Subcutaneous adipose tissue (tissue), 4 donors: ENCODE measurements around the gene EIF4B. TPM values are rescaled to one million over a fixed set of nuclear protein-coding genes. Genes with fewer than 3 reads are reported as not detected.

Experiments
- total RNA-seq, 4 donors: library from RNA; depleted of rRNA; stranded (reverse); fragments of >200 nt; gene quantifications; one replicate each; pipeline ENCODE4 v1.1.0, GENCODE V29; 2016
- TF ChIP-seq, protein P1 (sequence below): fragments of 450-650 bp; IDR thresholded peaks from one replicate; pipeline ENCODE4 v1.5.1; 2016; ENCODE audit warnings: low read depth, mild to moderate bottlenecking, control low read depth, antibody characterized with exemption, moderate library complexity

Gene EIF4B
- total RNA-seq, 4 donors from 2014 or later: 471 to 677 (median 528) TPM

DNA sequence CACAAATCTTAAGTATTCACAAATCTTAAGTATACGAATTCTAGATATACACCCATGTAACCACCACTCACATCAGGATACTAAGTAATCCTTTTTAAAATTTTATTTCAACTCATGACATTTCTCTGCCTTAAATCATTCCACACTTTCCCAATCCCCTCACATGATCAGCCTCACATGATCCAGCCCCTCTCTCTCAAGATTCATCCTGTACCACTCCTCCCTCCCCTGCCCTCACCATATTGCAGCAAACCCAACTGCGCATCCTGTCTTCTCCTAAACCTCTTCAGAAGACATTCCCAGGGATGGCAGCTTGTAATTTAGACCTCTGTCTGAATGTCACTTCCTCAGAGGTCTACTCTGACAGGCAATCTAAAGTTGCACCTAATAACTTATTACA lies 1.7 kb upstream of the EIF4B start:
- TF ChIP-seq, protein P1, sequence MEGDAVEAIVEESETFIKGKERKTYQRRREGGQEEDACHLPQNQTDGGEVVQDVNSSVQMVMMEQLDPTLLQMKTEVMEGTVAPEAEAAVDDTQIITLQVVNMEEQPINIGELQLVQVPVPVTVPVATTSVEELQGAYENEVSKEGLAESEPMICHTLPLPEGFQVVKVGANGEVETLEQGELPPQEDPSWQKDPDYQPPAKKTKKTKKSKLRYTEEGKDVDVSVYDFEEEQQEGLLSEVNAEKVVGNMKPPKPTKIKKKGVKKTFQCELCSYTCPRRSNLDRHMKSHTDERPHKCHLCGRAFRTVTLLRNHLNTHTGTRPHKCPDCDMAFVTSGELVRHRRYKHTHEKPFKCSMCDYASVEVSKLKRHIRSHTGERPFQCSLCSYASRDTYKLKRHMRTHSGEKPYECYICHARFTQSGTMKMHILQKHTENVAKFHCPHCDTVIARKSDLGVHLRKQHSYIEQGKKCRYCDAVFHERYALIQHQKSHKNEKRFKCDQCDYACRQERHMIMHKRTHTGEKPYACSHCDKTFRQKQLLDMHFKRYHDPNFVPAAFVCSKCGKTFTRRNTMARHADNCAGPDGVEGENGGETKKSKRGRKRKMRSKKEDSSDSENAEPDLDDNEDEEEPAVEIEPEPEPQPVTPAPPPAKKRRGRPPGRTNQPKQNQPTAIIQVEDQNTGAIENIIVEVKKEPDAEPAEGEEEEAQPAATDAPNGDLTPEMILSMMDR: no peak

DNA sequence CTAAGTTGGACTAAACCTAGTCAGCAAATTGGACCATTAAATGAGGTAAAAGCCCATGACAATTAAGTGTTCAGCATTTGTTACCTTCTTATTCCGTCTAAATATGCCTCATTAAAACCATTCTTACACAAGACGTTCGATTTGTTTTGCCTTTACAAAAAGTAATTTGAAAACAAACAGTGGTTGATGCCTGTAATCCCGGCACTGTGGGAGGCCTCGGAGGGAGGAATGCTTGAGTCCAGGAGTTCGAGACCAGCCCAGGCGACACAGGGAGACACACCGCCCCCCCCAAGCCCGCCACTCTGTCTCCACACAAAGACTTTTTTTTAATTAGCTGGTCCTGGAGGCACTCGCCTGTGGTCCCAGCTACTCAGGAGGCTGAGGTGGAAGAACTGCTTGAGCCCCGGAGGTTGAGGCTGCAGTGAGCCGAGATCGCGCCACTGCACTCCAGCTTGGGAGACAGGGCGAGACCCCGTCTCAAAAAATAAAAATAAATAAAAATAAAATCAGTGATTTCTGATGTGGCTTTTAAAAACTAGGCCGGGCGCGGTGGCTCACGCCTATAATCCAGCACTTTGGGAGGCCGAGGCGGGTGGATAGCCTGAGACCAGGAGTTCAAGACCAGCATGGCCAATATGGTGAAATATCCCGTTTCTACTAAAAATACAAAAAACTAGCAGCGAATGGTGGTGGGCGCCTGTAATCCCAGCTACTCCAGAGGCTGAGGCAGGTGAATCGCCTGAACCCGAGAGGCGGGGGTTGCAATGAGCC lies 856 bp upstream of the EIF4B start:
- TF ChIP-seq, protein P1: no peak

DNA sequence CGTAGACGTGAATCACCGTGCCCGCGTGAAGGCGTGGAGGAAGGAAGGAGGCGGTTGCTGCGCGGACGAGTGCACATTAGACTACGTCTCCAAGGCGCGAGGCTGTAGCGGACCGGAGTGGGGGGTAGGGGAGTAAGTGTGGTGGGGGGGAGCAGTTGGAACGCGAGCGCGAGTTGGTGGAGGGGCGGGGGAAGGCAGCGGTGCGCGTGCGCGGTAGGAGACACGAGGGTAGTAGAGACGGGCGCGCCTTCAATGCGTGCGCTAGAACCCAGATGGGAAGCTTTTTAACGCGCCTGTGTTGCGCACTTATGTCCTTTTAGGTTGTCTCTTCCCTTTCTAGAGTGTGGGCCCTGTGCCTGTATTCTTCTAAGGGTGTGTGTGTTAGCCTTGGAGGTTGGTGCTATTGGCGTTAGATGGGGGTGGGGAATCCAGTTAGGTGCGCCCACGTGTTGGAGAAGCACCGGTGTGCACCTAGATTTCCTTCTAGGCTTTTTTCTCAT lies 604 bp downstream of the EIF4B start:
- TF ChIP-seq, protein P1: no peak

DNA sequence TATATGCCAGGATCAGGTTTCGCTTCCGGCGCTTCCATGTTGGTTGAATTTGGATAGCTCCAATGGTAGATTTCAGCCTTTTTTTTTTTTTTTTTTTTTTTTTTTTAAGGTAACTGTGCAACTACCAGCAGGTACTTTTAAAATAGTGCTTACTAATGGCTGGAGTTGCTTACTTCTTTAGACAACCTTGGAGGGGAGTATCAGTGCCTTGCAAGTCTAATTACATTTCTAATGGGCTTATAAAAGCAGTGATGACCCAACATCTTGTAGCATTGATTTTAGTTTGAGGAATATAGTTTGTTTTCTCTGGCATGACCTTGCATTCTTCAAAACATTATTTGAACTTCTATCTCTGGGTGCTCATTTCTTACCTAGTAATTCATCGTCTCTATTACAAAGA lies 1.1 kb downstream of the EIF4B start:
- TF ChIP-seq, protein P1: no peak

DNA sequence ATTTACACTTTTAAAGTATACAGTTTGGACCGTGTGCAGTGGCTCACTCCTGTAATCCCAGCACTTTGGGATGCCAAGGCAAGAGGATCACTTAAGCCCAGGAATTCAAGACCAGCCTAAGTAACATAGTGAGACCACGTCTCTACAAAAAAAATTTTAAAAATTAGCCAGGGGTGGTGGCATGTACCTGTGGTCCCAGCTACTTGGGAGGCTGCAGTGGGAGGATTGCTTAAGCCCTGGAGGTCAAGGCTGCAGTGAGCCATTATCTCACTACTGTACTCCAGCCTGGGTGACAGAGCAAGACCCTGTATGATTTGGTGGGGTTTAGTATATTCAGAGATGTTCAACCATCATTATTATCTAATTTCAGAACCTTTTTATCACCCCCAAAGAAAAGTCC lies 4.7 kb downstream of the EIF4B start:
- TF ChIP-seq, protein P1: no peak

DNA sequence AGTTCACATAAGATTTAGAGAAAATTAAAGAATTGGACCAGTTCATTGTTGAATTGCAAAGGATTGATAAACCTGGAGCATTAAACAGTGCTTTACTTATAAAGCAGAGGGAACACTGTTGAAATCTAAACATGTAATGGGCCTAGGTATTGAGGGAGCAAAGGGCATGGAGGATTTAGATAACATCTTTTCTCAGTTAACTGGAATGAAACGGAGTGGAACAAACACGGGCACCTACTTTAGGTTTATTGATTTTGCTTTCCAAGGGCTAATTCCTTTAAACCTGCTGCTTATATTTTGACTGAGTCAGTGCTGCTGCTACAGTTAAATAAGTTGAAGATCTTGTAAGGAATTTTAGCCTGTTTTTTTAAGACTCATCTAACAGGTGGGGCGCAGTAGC lies 5.6 kb downstream of the EIF4B start:
- TF ChIP-seq, protein P1: no peak

DNA sequence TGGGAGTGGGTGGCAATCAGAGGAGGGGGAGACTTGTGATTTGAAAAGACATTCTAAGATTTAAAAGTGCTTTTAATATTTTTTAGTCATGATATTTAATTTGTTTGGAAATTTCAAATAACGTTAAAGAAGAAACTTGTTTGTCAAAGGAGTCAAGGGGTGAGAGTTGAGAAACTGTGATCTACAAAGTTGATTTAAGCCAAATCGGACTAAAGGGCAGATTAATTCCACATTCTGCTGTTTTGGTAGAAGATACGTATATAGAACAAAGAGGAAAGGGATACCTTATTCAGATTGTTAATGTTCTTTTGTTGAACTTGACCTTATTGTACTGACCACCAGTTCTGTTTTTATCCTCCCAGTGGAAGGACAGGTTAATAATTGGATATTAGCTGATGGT lies 6.7 kb downstream of the EIF4B start:
- TF ChIP-seq, protein P1: no peak
